Naive B cell (primary cell): ENCODE results near the gene DEPP1. TPM values are rescaled to one million over a fixed set of nuclear protein-coding genes. Genes with fewer than 3 reads are reported as not detected.
A peak's percentile ranks its signal among the peaks of the same experiment; 100 is the strongest.

ENCODE experiments used
- ATAC-seq, 2 donors: fragments of 150-1000 bp; cut with Tn5 transposase; 2 replicates each; pipeline ENCODE4 v1.10.0; 2021; ENCODE audit warnings: low read depth in 2 of 2, mild to moderate bottlenecking in 2 of 2, moderate library complexity in 2 of 2
- DNase-seq: peaks from one replicate; pipeline ENCODE4 v3.0.0; 2022
- H3K27ac Mint-ChIP-seq, 6 donors: one replicate each; pipeline ENCODE4 v1.8.0; 2020 to 2022; ENCODE audit warnings: mild to moderate bottlenecking in 6 of 6, mixed read lengths in 6 of 6, moderate library complexity in 5 of 6, inconsistent platforms in 2 of 6
- H3K27me3 Mint-ChIP-seq, 3 donors: one replicate each; pipeline ENCODE4 v1.8.0; 2021 to 2022; ENCODE audit warnings: mixed read lengths in 3 of 3, mild to moderate bottlenecking in 1 of 3
- H3K36me3 Mint-ChIP-seq, 2 donors: one replicate each; pipeline ENCODE4 v1.8.0; 2020 to 2022; ENCODE audit warnings: mixed read lengths in 2 of 2, inconsistent platforms in 1 of 2, mild to moderate bottlenecking in 1 of 2
- H3K4me1 Mint-ChIP-seq, 3 donors: one replicate each; pipeline ENCODE4 v1.8.0; 2020 to 2022; ENCODE audit warnings: mixed read lengths in 3 of 3, inconsistent platforms in 1 of 3, mild to moderate bottlenecking in 1 of 3, moderate library complexity in 1 of 3
- H3K4me3 Mint-ChIP-seq, 8 donors: one replicate each; pipeline ENCODE4 v1.8.0; 2020 to 2022; ENCODE audit warnings: mild to moderate bottlenecking in 8 of 8, mixed read lengths in 8 of 8, moderate library complexity in 8 of 8, inconsistent platforms in 2 of 8
- H3K9me3 Mint-ChIP-seq, 7 donors: one replicate each; pipeline ENCODE4 v1.8.0; 2020 to 2022; ENCODE audit warnings: mixed read lengths in 7 of 7, mild to moderate bottlenecking in 5 of 7, inconsistent platforms in 2 of 7, moderate library complexity in 1 of 7
- polyA plus RNA-seq, 6 donors: library from polyadenylated mRNA; unstranded; fragments of 300-500 nt; fragmentation: Illumina TruSeq; gene quantifications; one replicate each; pipeline ENCODE4 v1.2.3, GENCODE V29; 2021; ENCODE audit warnings: low read depth in 6 of 6

Gene DEPP1
- polyA plus RNA-seq, 6 donors from 2014 or later: not detected

GRCh38 chr10:45000138-45000751, 21.6 kb upstream of the DEPP1 start:
- Mint-ChIP-seq H3K36me3 (peaks cover 19 to 20% of the 10 kb centered on the region in 2 donors), H3K9me3 (peaks cover 0 to 18% (median 8%) of the 10 kb centered on the region in 7 donors), H3K4me1 (peaks cover 15 to 39% (median 16%) of the 10 kb centered on the region in 3 donors)

GRCh38 chr10:44998146-44998631, 19.6 kb upstream of the DEPP1 start:
- Mint-ChIP-seq H3K36me3 (peaks cover 1 to 2% of the 10 kb centered on the region in 2 donors), H3K4me3 (peak overlapping the region in 2 of 8 donors; percentile 9 to 86), H3K4me1 (peaks cover 15 to 33% (median 16%) of the 10 kb centered on the region in 3 donors), H3K27ac (peak overlapping the region in 1 of 6 donors; percentile 17), H3K27me3 (peaks cover 0 to 3% (median 0%) of the 10 kb centered on the region in 3 donors), H3K9me3 (peaks cover 0 to 7% (median 2%) of the 10 kb centered on the region in 7 donors)
- no peak for ATAC-seq
- DNase-seq: no peak

More at GRCh38 chr10:45000138-45000751, 21.6 kb upstream of the DEPP1 start:
- ATAC-seq: peak; percentile 7 to 13
- no peak for DNase-seq
- H3K27ac Mint-ChIP-seq: peak overlapping the region; percentile 93 to 97 (median 94)
- H3K4me3 Mint-ChIP-seq: peak overlapping the region; percentile 86 to 97 (median 94)
- H3K27me3 Mint-ChIP-seq: peaks cover 0 to 3% (median 0%) of the 10 kb centered on the region in 3 donors

GRCh38 chr10:44997105-44997748, 18.6 kb upstream of the DEPP1 start:
- Mint-ChIP-seq H3K9me3 (no peaks in the 10 kb centered on the region), H3K4me3 (no peak overlapping the region), H3K36me3 (no peaks in the 10 kb centered on the region), H3K27ac (peak overlapping the region in 1 of 6 donors; percentile 82), H3K27me3 (peaks cover 0 to 5% (median 3%) of the 10 kb centered on the region in 3 donors), H3K4me1 (peaks cover 13 to 27% (median 16%) of the 10 kb centered on the region in 3 donors)
- DNase-seq (no peak), ATAC-seq (no peak)

GRCh38 chr10:44995914-44996669, 17.5 kb upstream of the DEPP1 start:
- DNase-seq (no peak), ATAC-seq (no peak)
- Mint-ChIP-seq H3K9me3 (no peaks in the 10 kb centered on the region), H3K27ac (peak overlapping the region in 4 of 6 donors; percentile 38 to 67 (median 43)), H3K4me1 (peaks cover 10 to 18% (median 12%) of the 10 kb centered on the region in 3 donors), H3K27me3 (peaks cover 3 to 8% (median 8%) of the 10 kb centered on the region in 3 donors), H3K4me3 (peak overlapping the region in 1 of 8 donors; percentile 41), H3K36me3 (no peaks in the 10 kb centered on the region)

GRCh38 chr10:44995581-44995913, 16.9 kb upstream of the DEPP1 start:
- DNase-seq: no peak
- Mint-ChIP-seq H3K4me1 (peaks cover 9 to 17% (median 10%) of the 10 kb centered on the region in 3 donors), H3K27me3 (peaks cover 3 to 12% (median 11%) of the 10 kb centered on the region in 3 donors), H3K36me3 (no peaks in the 10 kb centered on the region), H3K9me3 (no peaks in the 10 kb centered on the region), H3K27ac (peak overlapping the region in 3 of 6 donors; percentile 38 to 67 (median 39)), H3K4me3 (peak overlapping the region in 2 of 8 donors; percentile 22 to 41)
- no peak for ATAC-seq

GRCh38 chr10:44994752-44995530, 16.3 kb upstream of the DEPP1 start:
- DNase-seq (no peak), ATAC-seq (no peak)
- H3K36me3 Mint-ChIP-seq: no peaks in the 10 kb centered on the region
- H3K4me1 Mint-ChIP-seq: peaks cover 3 to 11% (median 4%) of the 10 kb centered on the region in 3 donors
- H3K4me3 Mint-ChIP-seq: no peak overlapping the region
- peaks cover 6 to 17% (median 12%) of the 10 kb centered on the region in 3 donors for H3K27me3 Mint-ChIP-seq
- H3K9me3 Mint-ChIP-seq: no peaks in the 10 kb centered on the region
- peak overlapping the region in 1 of 6 donors; percentile 9 for H3K27ac Mint-ChIP-seq

GRCh38 chr10:44993922-44994751, 15.5 kb upstream of the DEPP1 start:
- H3K9me3 Mint-ChIP-seq: no peaks in the 10 kb centered on the region
- no peaks in the 10 kb centered on the region for H3K36me3 Mint-ChIP-seq
- H3K27ac Mint-ChIP-seq: peak overlapping the region in 2 of 6 donors; percentile 10 to 38
- H3K4me1 Mint-ChIP-seq: peaks cover 0 to 7% (median 0%) of the 10 kb centered on the region in 3 donors
- H3K4me3 Mint-ChIP-seq: no peak overlapping the region
- no peak for ATAC-seq
- DNase-seq: no peak
- H3K27me3 Mint-ChIP-seq: peaks cover 6 to 19% (median 12%) of the 10 kb centered on the region in 3 donors

GRCh38 chr10:44993226-44993921, 14.8 kb upstream of the DEPP1 start:
- Mint-ChIP-seq H3K36me3 (no peaks in the 10 kb centered on the region), H3K4me3 (no peak overlapping the region), H3K27ac (peak overlapping the region in 1 of 6 donors; percentile 38), H3K9me3 (no peaks in the 10 kb centered on the region), H3K27me3 (peaks cover 3 to 19% (median 12%) of the 10 kb centered on the region in 3 donors), H3K4me1 (peaks cover 0 to 7% (median 0%) of the 10 kb centered on the region in 3 donors)
- ATAC-seq (no peak), DNase-seq (no peak)

GRCh38 chr10:44992732-44993225, 14.2 kb upstream of the DEPP1 start:
- ATAC-seq (no peak), DNase-seq (no peak)
- H3K4me1 Mint-ChIP-seq: peaks cover 0 to 7% (median 0%) of the 10 kb centered on the region in 3 donors
- no peaks in the 10 kb centered on the region for H3K9me3 Mint-ChIP-seq
- H3K27me3 Mint-ChIP-seq: peaks cover 3 to 19% (median 12%) of the 10 kb centered on the region in 3 donors
- no peaks in the 10 kb centered on the region for H3K36me3 Mint-ChIP-seq
- no peak overlapping the region for H3K4me3 Mint-ChIP-seq
- H3K27ac Mint-ChIP-seq: no peak overlapping the region

GRCh38 chr10:44992070-44992731, 13.6 kb upstream of the DEPP1 start:
- H3K36me3 Mint-ChIP-seq: no peaks in the 10 kb centered on the region
- ATAC-seq (no peak), DNase-seq (no peak)
- no peak overlapping the region for H3K27ac Mint-ChIP-seq
- peaks cover 3 to 19% (median 12%) of the 10 kb centered on the region in 3 donors for H3K27me3 Mint-ChIP-seq
- H3K4me1 Mint-ChIP-seq: peaks cover 0 to 7% (median 0%) of the 10 kb centered on the region in 3 donors
- H3K9me3 Mint-ChIP-seq: no peaks in the 10 kb centered on the region
- no peak overlapping the region for H3K4me3 Mint-ChIP-seq

- peaks cover 3 to 19% (median 12%) of the 10 kb centered on the region in 3 donors for H3K27me3 Mint-ChIP-seq
- ATAC-seq: no peak
- H3K4me3 Mint-ChIP-seq: no peak overlapping the region
- H3K4me1 Mint-ChIP-seq: peaks cover 0 to 7% (median 0%) of the 10 kb centered on the region in 3 donors
- no peaks in the 10 kb centered on the region for H3K9me3 Mint-ChIP-seq
- H3K27ac Mint-ChIP-seq: no peak overlapping the region
- H3K36me3 Mint-ChIP-seq: no peaks in the 10 kb centered on the region
- DNase-seq: no peak
These were observed 13.0 kb upstream of the DEPP1 start for GRCh38 chr10:44991571-44991970.
